ENCODE results near the gene SH2B2.

- TF ChIP-seq POLR2A (IDR thresholded peaks at IDR 0.05) (no peak), CTCF (IDR thresholded peaks at IDR 0.05) (no peak)
Measured at GRCh38 chr7:102258749-102259107, 27.9 kb upstream of the SH2B2 start.
